ENCODE results near the gene B3GLCT. TPM values are rescaled to one million over a fixed set of nuclear protein-coding genes. Genes with fewer than 3 reads are reported as not detected.

Gene B3GLCT
- polyA plus RNA-seq, 1 of the 3 experiments (the other 2 are of a cell fraction): 2.4 TPM

DNA sequence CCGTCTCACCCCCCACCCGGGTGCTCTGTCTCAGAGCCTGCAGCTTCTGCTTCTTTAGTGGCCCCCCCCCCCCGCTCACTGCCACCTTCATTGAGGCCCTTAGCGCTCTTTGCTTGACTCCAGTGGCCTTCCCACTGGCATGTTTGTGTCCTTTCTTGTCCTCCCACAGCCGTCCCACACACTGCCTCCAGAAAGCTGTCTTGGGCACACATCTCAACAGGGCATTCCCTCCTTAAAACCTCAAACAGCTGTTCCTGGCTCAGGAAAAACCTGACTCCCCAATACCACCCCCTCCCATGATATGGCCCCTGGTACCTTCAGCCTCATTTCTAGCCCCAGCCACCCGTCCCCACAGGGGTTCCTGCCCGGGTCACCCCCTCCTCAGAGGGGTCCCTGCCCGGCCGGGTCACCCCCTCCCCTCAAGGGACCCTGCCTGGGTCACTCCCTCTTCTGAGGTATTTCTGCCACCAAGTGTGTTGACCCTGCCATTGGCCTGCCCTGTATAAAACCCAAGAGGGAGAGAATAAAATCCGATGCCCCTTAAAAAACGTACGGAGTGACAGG, 8.9 kb downstream of the B3GLCT start (continued):
- TF ChIP-seq EP300 (IDR thresholded peaks at IDR 0.05; ENCODE audit: borderline replicate concordance in 1 of 2, low read depth in 1 of 2, low read length in 1 of 2) (no peak), TEAD4 (IDR thresholded peaks at IDR 0.05; ENCODE audit: borderline replicate concordance, insufficient read depth) (no peak)
- TF ChIP-seq, protein P1, sequence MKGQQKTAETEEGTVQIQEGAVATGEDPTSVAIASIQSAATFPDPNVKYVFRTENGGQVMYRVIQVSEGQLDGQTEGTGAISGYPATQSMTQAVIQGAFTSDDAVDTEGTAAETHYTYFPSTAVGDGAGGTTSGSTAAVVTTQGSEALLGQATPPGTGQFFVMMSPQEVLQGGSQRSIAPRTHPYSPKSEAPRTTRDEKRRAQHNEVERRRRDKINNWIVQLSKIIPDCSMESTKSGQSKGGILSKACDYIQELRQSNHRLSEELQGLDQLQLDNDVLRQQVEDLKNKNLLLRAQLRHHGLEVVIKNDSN (IDR thresholded peaks at IDR 0.05; ENCODE audit: borderline replicate concordance, low read depth): no peak
- TF ChIP-seq, protein P2, sequence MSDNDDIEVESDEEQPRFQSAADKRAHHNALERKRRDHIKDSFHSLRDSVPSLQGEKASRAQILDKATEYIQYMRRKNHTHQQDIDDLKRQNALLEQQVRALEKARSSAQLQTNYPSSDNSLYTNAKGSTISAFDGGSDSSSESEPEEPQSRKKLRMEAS (IDR thresholded peaks at IDR 0.05; ENCODE audit: low read depth): no peak

DNA sequence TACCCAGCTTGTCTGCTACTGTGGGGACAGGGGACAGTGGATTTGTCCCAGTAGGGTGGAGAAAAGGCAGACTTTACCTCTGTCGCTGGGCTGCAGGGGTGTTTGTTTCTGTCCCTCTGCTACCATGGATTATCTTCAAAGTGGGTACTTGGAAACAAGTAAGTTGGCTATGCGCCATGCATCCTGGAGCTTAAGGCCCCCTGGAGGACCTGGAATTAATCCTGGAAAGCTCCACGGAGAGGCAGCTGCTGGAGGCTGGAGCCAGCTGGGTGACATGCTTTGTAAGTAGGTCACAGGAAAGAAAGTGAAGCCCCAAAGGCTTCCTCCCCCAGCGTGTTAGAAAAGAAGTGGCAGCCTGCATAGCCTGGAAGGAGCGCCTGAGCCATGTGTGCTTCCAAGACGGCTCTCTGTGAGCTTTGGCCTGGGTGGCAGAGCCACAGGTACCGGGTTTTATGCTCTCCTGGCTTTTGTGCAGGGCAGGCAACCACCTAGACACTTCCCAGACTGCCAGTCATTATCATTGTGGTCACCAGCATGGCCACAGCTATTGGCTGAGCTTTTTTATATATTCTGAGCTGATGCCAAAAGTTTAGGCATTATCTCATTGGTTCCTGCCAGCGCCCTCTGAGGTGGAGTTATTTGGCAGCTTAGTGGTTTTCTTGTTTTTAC, 9.5 kb downstream of the B3GLCT start:
- peak; percentile 83 for DNase-seq
- TF ChIP-seq NFIC (IDR thresholded peaks at IDR 0.05; ENCODE audit: borderline replicate concordance) (peak; percentile 34; the same call in 1 of the 2 replicates), JUND (IDR thresholded peaks at IDR 0.05) (no peak), CHD2 (IDR thresholded peaks at IDR 0.05; ENCODE audit: low read length, partially characterized antibody) (peak; percentile 14), FOXJ3 (CRISPR knock-in tag; IDR thresholded peaks at IDR 0.05) (no peak), TCF12 (IDR thresholded peaks at IDR 0.05) (peak; percentile 47), RFX5 (IDR thresholded peaks at IDR 0.05; ENCODE audit: low read length) (no peak; the same call in 1 of the 2 replicates), MXI1 (IDR thresholded peaks at IDR 0.05; ENCODE audit: low read depth, low read length) (peak; percentile 68), POLR2AphosphoS5 (IDR thresholded peaks at IDR 0.05; ENCODE audit: low read depth, low read length) (no peak), GABPA (IDR thresholded peaks at IDR 0.05; ENCODE audit: low read depth) (no peak), RXRA (IDR thresholded peaks at IDR 0.05; ENCODE audit: borderline replicate concordance, low read depth) (no peak), NRF1 (IDR thresholded peaks at IDR 0.05; ENCODE audit: low read depth, low read length) (no peak), RAD21 (IDR thresholded peaks at IDR 0.05; ENCODE audit: low read length) (no peak; the same call in 1 of the 2 replicates), EP300 (IDR thresholded peaks at IDR 0.05; ENCODE audit: borderline replicate concordance in 1 of 2, low read depth in 1 of 2, low read length in 1 of 2) (no peak)
- TF ChIP-seq, protein P2 (IDR thresholded peaks at IDR 0.05; ENCODE audit: low read depth): no peak
- TF ChIP-seq, protein P3, sequence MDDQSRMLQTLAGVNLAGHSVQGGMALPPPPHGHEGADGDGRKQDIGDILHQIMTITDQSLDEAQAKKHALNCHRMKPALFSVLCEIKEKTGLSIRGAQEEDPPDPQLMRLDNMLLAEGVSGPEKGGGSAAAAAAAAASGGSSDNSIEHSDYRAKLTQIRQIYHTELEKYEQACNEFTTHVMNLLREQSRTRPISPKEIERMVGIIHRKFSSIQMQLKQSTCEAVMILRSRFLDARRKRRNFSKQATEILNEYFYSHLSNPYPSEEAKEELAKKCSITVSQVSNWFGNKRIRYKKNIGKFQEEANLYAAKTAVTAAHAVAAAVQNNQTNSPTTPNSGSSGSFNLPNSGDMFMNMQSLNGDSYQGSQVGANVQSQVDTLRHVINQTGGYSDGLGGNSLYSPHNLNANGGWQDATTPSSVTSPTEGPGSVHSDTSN (IDR thresholded peaks at IDR 0.05): no peak
- TF ChIP-seq, protein P4, sequence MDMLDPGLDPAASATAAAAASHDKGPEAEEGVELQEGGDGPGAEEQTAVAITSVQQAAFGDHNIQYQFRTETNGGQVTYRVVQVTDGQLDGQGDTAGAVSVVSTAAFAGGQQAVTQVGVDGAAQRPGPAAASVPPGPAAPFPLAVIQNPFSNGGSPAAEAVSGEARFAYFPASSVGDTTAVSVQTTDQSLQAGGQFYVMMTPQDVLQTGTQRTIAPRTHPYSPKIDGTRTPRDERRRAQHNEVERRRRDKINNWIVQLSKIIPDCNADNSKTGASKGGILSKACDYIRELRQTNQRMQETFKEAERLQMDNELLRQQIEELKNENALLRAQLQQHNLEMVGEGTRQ (IDR thresholded peaks at IDR 0.05; ENCODE audit: borderline replicate concordance, low read depth, low read length): no peak
- no peaks in the 10 kb centered on the region for H3K27me3 ChIP-seq (ENCODE audit: insufficient read depth)
- H3K9ac ChIP-seq: no peak overlapping the region
- peaks cover 7% of the 10 kb centered on the region; the same call in 1 of the 2 replicates for H3K79me2 ChIP-seq (ENCODE audit: insufficient read depth)
- CTCF ChIA-PET: interaction anchor here (0.8 to 2.6 kb wide), 4 partner anchors 9 to 215 kb away, joined by 3 to 22 read pairs (median 10); partner anchors contain the start of gene B3GLCT
- H2AFZ ChIP-seq (ENCODE audit: low read depth): peak overlapping the region; percentile 20; the same call in 1 of the 2 replicates
- H3K9me3 ChIP-seq: no peaks in the 10 kb centered on the region
- 0 out of 4 replicates have a peak overlapping the region, but pooled peaks of 1 of the 2 experiments have one; percentile 18 for H3K4me3 ChIP-seq (ENCODE audit: low read depth in 2 of 2, low read length in 1 of 2)
- WGBS (ENCODE audit: low lambda C conversion rate): 43% methylated on average over 4 of the region's 8 CpGs
- H3K27ac ChIP-seq (ENCODE audit: low read depth in 2 of 2, low read length in 1 of 2): peak overlapping the region; percentile 20 to 83; a peak in 3 of 4 replicates
- H4K20me1 ChIP-seq (ENCODE audit: insufficient read depth): no peaks in the 10 kb centered on the region
- POLR2A ChIA-PET: interaction anchor here (1.1 to 1.3 kb wide), 2 partner anchors 8 to 10 kb away, joined by 3 to 5 read pairs; partner anchors contain the start of gene B3GLCT
- peaks cover 3% of the 10 kb centered on the region for H3F3A ChIP-seq (replicated peaks; ENCODE audit: insufficient read depth)
- H3K4me2 ChIP-seq: peak overlapping the region; percentile 63; the same call in 1 of the 2 replicates
- peaks cover 22 to 32% of the 10 kb centered on the region in 2 experiments; a peak in 3 of 4 replicates for H3K4me1 ChIP-seq (ENCODE audit: control insufficient read depth in 1 of 2, insufficient read depth in 2 of 2, low read depth in 1 of 2, low read length in 1 of 2)
- H3K36me3 ChIP-seq (replicated peaks in 1 of 2; ENCODE audit: control insufficient read depth in 1 of 2, insufficient read depth in 2 of 2, low read length in 1 of 2): no peaks in the 10 kb centered on the region
- H3K9me2 ChIP-seq: no peaks in the 10 kb centered on the region
